ENCODE results near the gene ARNT2.

The ARNT2 gene

DNA sequence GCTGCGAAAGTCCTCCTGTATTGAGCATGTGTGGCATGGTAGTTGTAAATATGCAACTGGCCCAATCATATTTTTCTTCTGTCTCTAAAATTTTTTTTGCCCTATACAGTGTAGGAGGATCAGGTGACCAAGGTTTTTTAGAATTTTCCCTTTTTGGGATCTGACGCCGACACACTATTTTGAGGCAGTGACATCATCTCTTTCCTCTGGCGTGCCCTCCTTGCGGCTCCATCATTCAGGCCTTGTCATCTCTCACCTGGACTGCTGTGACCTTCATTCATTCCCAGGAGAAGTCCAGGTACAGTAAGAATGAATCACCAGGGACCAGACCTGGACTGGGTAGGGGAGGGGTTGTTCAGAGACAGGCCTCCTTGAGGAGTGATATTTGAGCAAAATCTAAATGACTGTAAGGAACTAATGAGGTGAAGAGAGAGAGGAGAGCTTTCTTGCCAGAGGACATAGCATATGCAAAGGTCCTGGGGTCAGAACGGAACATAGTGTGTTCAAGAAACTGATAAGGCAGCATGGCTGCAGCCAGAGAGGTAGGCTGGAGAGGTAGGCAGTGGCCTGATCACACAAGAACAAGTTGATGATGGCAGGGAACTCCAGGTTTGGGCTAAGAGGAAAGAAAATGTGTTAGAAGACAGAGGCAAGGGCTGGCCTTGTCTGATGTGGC is 38.7 kb downstream of the ARNT2 start:
- in situ Hi-C loops (cut with MboI; ENCODE audit: low sequenced_read_pairs, unreplicated experiment) = no loop called here
- no peak for DNase-seq (ENCODE audit: low spot score)
- TF ChIP-seq, protein P1, sequence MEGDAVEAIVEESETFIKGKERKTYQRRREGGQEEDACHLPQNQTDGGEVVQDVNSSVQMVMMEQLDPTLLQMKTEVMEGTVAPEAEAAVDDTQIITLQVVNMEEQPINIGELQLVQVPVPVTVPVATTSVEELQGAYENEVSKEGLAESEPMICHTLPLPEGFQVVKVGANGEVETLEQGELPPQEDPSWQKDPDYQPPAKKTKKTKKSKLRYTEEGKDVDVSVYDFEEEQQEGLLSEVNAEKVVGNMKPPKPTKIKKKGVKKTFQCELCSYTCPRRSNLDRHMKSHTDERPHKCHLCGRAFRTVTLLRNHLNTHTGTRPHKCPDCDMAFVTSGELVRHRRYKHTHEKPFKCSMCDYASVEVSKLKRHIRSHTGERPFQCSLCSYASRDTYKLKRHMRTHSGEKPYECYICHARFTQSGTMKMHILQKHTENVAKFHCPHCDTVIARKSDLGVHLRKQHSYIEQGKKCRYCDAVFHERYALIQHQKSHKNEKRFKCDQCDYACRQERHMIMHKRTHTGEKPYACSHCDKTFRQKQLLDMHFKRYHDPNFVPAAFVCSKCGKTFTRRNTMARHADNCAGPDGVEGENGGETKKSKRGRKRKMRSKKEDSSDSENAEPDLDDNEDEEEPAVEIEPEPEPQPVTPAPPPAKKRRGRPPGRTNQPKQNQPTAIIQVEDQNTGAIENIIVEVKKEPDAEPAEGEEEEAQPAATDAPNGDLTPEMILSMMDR (IDR thresholded peaks at IDR 0.05; ENCODE audit: borderline replicate concordance, control extremely low read depth, extremely low read depth, insufficient read depth, missing control alignments) = no peak

DNA sequence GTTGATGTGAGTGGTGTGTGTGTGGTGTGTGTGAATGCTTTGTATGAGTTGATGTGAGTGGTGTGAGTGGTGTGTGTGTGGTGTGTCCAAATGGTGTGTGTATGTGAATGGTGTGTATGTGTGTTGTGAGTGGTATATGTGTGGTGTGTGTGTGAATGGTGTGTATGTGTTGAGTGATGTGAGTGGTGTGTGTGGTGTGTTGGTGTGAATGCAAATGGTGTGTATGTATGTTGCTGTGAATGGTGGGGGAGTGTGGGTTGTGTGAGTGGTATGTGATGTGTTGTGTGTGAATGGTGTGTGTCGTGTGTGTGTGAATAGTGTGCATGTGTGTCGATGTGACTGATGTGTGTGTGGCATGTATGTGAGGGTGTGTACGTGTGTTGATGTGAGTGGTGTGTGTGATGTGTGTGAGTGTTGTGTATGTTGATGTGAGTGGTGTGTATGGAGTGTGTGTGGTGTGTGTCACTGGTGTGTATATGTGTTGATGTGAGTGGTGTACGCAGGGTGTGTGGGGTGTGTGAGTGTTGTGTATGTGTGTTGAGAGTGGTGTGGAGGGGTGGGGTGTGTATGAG is 40.6 kb downstream of the ARNT2 start:
- no peak for DNase-seq (ENCODE audit: low spot score)
- TF ChIP-seq, protein P1 (IDR thresholded peaks at IDR 0.05; ENCODE audit: borderline replicate concordance, control extremely low read depth, extremely low read depth, insufficient read depth, missing control alignments) = no peak
- in situ Hi-C loops (cut with MboI; ENCODE audit: low sequenced_read_pairs, unreplicated experiment) = no loop called here

DNA sequence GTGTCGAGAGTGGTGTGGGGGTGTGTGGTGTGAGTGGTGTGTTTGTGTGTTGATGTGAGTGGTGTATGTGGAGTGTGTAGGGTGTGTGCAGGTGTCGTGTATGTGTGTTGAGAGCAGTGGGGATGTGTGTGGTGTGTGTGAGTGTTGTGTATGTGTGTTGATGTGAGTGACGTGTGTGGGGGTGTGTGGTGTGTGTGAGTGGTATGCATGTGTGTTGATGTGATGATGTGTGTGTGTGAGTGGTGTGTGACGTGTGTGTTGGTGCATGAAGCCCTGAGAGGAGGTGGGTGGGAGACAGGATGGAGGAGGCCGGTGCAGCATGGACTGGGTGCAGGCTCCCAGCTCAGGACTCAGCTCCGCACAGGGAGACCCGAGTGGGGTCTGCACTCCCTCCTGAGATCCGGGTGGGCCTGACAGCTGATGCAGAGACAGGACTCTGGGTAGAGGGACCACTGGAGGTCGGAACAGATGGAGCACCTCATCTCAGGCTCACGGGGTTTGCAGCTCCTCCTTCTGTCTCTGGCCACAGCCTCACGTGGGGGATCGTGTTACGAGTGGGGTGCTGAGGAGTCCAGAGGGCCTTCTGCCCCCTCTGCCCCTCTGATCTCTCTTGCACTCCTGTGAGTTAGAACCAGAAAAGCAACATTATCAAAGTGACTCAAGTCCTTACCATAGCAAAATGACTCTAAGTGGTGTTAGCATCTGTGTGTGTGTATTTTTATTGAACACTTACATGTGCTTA is 41.3 kb downstream of the ARNT2 start:
- TF ChIP-seq, protein P1 (IDR thresholded peaks at IDR 0.05; ENCODE audit: borderline replicate concordance, control extremely low read depth, extremely low read depth, insufficient read depth, missing control alignments) = no peak
- no peak for DNase-seq (ENCODE audit: low spot score)
- in situ Hi-C loops (cut with MboI; ENCODE audit: low sequenced_read_pairs, unreplicated experiment) = no loop called here

DNA sequence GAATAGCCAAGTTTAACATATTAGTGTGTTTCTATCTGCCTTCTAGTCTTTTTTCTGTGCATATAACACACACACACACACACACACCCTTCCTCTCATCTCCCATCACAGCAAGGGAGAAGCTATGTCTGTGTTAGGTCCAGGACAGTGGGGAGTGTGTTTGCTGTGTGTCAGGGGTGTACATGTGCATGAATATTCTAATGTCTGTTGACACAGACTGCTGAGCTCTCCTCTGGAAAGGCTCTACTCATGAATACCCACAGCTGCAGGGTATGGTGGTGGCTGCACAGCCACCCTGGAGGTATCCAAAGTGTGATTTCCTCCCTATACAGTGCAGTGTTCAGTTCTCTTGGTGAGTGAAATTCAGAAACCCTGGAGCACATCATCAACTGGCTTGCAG is 42.9 kb downstream of the ARNT2 start:
- in situ Hi-C loops (cut with MboI; ENCODE audit: low sequenced_read_pairs, unreplicated experiment) = no loop called here
- TF ChIP-seq, protein P1 (IDR thresholded peaks at IDR 0.05; ENCODE audit: borderline replicate concordance, control extremely low read depth, extremely low read depth, insufficient read depth, missing control alignments) = no peak
- no peak for DNase-seq (ENCODE audit: low spot score)

DNA sequence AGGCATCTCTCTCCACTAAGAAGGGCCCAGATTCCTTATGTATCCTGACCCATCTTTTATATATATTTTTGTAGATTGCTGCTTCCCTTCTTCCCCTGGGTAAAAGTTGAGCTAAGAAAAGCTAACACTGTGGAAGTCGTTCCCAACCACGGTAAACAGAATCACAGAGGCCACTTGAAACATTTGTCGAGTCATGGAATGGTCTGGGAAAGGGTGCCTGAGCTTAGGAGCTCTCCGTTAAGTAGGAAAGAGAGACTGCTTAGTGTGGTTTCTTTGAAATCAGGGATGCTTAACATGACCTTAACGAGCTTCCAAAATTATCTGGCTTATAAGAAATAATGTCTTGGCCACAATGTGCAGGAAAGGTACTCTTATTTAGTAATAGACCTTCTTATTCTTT is 45.6 kb downstream of the ARNT2 start:
- DNase-seq (ENCODE audit: low spot score) = no peak
- in situ Hi-C loops (cut with MboI; ENCODE audit: low sequenced_read_pairs, unreplicated experiment) = loop anchor here (10.0 kb wide), 2 partner anchors 325 to 525 kb away; partner anchors contain the start of gene CEMIP
- TF ChIP-seq, protein P1 (IDR thresholded peaks at IDR 0.05; ENCODE audit: borderline replicate concordance, control extremely low read depth, extremely low read depth, insufficient read depth, missing control alignments) = no peak

DNA sequence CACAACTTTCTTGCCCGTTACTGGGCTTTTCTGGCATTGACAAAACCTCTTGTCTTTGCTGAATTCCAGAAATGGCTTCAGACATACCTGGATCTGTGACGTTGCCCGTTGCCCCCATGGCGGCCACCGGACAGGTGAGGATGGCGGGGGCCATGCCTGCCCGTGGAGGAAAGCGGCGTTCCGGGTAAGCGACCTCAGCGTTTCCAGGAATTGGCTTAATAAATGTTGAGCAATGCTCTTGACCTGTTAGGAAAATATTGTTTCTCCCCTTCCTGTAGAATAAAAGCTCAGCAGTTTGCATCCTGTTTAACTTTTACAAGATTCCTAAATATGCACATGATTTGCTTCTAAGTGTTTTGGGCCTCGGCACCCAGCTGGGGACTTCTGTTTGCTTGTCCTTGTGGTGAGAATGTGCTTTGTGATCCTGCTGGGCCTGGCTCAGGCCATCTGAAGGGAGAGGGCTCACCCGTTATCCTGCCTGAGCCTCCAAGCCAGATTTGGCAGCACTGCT is 46.7 kb downstream of the ARNT2 start:
- in situ Hi-C loops (cut with MboI; ENCODE audit: low sequenced_read_pairs, unreplicated experiment) = loop anchor here (10.0 kb wide), 2 partner anchors 324 to 524 kb away; partner anchors contain the start of gene CEMIP
- DNase-seq (ENCODE audit: low spot score) = no peak
- TF ChIP-seq, protein P1 (IDR thresholded peaks at IDR 0.05; ENCODE audit: borderline replicate concordance, control extremely low read depth, extremely low read depth, insufficient read depth, missing control alignments) = no peak

Measured in GM13976 (cell line).